OCI-LY7 (cell line): ENCODE measurements around the gene SPDYE3. TPM values are rescaled to one million over a fixed set of nuclear protein-coding genes. Genes with fewer than 3 reads are reported as not detected.

Experiments used
- BruUV-seq: library from RNA; stranded (reverse); fragments of 400-500 nt; replicated peaks from 2 replicates; lab custom pipeline; 2021; lab: Mats Ljungman, UMichigan
- CTCF ChIA-PET: fragments of 300-600 bp; sonication (Branson Sonifier 250); formaldehyde crosslinking; loops from one replicate; lab custom pipeline; 2022; ENCODE audit warnings: antibody characterized with exemption; ENCODE audit not compliant: unreplicated experiment; lab: Charles Lee
- POLR2A ChIA-PET: fragments of 300-600 bp; sonication (Branson Sonifier 250); formaldehyde crosslinking; loops from one replicate; lab custom pipeline; 2022; ENCODE audit warnings: antibody characterized with exemption; lab: Charles Lee
- DNase-seq: peaks from one replicate; pipeline ENCODE4 v3.0.0-alpha.2; 2015; ENCODE audit warnings: low spot score
- H2AFZ ChIP-seq: fragments of 200-600 bp; sonication (generic), shearing (Covaris generic); 2 replicates; pipeline ENCODE4 v1.6.1; 2014; ENCODE audit warnings: mild to moderate bottlenecking, antibody characterized with exemption, low read length, moderate library complexity
- H3K27ac ChIP-seq: fragments of 200-600 bp; sonication (generic); 2 replicates; pipeline ENCODE4 v1.5.1; 2014; ENCODE audit warnings: mixed run types, low read depth, mild to moderate bottlenecking, moderate library complexity, low read length, inconsistent platforms; ENCODE audit not compliant: poor library complexity, severe bottlenecking
- H3K36me3 ChIP-seq: fragments of 200-600 bp; sonication (generic); 2 replicates; pipeline ENCODE4 v1.6.1; 2014; ENCODE audit warnings: mild to moderate bottlenecking, antibody characterized with exemption, low read length, moderate library complexity, mixed read lengths; ENCODE audit not compliant: insufficient read depth
- H3K4me1 ChIP-seq: fragments of 200-600 bp; sonication (generic); 2 replicates; pipeline ENCODE4 v1.5.1; 2014; ENCODE audit warnings: mild to moderate bottlenecking, low read length; ENCODE audit not compliant: insufficient read depth, poor library complexity, severe bottlenecking
- H3K4me2 ChIP-seq: fragments of 200-600 bp; sonication (generic); 2 replicates; pipeline ENCODE4 v1.6.1; 2014; ENCODE audit warnings: mild to moderate bottlenecking, low read length
- H3K4me3 ChIP-seq: fragments of 200-600 bp; sonication (generic); 2 replicates; pipeline ENCODE4 v1.5.1; 2014; ENCODE audit warnings: mild to moderate bottlenecking, low read depth, low read length; ENCODE audit not compliant: poor library complexity, severe bottlenecking
- H3K79me2 ChIP-seq: fragments of 200-600 bp; sonication (generic); 2 replicates; pipeline ENCODE4 v1.6.1; 2016; ENCODE audit warnings: low read depth, mild to moderate bottlenecking, low read length, moderate library complexity, mixed read lengths; ENCODE audit not compliant: insufficient read depth
- H3K9me2 ChIP-seq: fragments of 200-600 bp; sonication (generic); 2 replicates; pipeline ENCODE4 v1.6.1; 2016; ENCODE audit warnings: mild to moderate bottlenecking, low read length, mixed read lengths; ENCODE audit not compliant: insufficient read depth
- H3K9me3 ChIP-seq: fragments of 200-600 bp; sonication (generic); 2 replicates; pipeline ENCODE4 v1.6.1; 2014; ENCODE audit warnings: mild to moderate bottlenecking, mixed run types, low read length, mixed read lengths
- H4K20me1 ChIP-seq: fragments of 200-600 bp; sonication (generic); 2 replicates; pipeline ENCODE4 v1.6.1; 2014; ENCODE audit warnings: mild to moderate bottlenecking, antibody characterized with exemption, low read length, moderate library complexity, mixed read lengths; ENCODE audit not compliant: insufficient read depth
- EZH2phosphoT487 ChIP-seq: fragments of 200-600 bp; sonication (generic); IDR thresholded peaks from 2 replicates; pipeline ENCODE4 v1.6.1; 2018; ENCODE audit warnings: low read depth, borderline replicate concordance, mild to moderate bottlenecking, mixed run types, antibody characterized with exemption, low read length, moderate library complexity, mixed read lengths
- intact Hi-C: fragments of 100-400 bp; cut with micrococcal nuclease; formaldehyde crosslinking; loops from one replicate; pipeline ENCODE4 v1.10.0; 2022; ENCODE audit not compliant: unreplicated experiment
- total RNA-seq, 2 experiments: library from RNA; depleted of rRNA in 1 of 2; stranded (reverse); fragments of >200 nt in 1 of 2; shearing (Covaris generic) in 1 of 2; gene quantifications; 2 replicates each; pipeline ENCODE4 v1.2.3, GENCODE V29; 2014 to 2022
- TF ChIP-seq, protein P1 (sequence below): fragments of 200-600 bp; sonication (generic); conservative IDR thresholded peaks from 2 replicates; pipeline ENCODE4 v1.5.1; 2014; ENCODE audit warnings: mild to moderate bottlenecking, antibody characterized with exemption, low read length, moderate library complexity, mixed read lengths

SPDYE3 gene
- total RNA-seq, 2 experiments from 2014 or later = not detected

- BruUV-seq = TSS peak; percentile 34
These were observed 50.7 kb downstream of the SPDYE3 start, which contains the start of gene PILRB for GRCh38 chr7:100358027-100358856. TSS of gene PILRB (plus strand) at chr7:100358117. CDS start at chr7:100358303, 186 bp downstream.

DNA sequence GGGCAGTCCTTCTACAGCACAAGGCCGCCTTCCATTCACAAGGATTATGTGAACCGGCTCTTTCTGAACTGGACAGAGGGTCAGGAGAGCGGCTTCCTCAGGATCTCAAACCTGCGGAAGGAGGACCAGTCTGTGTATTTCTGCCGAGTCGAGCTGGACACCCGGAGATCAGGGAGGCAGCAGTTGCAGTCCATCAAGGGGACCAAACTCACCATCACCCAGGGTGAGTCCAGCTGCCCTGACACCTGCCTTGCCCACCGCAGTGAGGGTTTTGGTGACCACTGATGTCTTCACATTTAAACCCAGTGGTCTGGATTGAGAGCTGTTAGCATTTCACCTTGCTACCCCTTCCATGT, 51.3 kb downstream of the SPDYE3 start:
- no TSS peak for BruUV-seq
- ChIA-PET POLR2A (no interaction called here), CTCF (no interaction called here)
- TF ChIP-seq, protein P1, sequence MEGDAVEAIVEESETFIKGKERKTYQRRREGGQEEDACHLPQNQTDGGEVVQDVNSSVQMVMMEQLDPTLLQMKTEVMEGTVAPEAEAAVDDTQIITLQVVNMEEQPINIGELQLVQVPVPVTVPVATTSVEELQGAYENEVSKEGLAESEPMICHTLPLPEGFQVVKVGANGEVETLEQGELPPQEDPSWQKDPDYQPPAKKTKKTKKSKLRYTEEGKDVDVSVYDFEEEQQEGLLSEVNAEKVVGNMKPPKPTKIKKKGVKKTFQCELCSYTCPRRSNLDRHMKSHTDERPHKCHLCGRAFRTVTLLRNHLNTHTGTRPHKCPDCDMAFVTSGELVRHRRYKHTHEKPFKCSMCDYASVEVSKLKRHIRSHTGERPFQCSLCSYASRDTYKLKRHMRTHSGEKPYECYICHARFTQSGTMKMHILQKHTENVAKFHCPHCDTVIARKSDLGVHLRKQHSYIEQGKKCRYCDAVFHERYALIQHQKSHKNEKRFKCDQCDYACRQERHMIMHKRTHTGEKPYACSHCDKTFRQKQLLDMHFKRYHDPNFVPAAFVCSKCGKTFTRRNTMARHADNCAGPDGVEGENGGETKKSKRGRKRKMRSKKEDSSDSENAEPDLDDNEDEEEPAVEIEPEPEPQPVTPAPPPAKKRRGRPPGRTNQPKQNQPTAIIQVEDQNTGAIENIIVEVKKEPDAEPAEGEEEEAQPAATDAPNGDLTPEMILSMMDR = no peak; the same call in 1 of the 2 replicates
- no peak for TF ChIP-seq EZH2phosphoT487
- Histone ChIP-seq H3K36me3 (peaks cover 96% of the 10 kb centered on the region), H3K9me3 (no peaks in the 10 kb centered on the region), H3K27ac (no peak overlapping the region), H2AFZ (no peak overlapping the region), H3K79me2 (no peaks in the 10 kb centered on the region), H3K4me3 (no peak overlapping the region), H3K4me2 (no peak overlapping the region), H3K9me2 (no peaks in the 10 kb centered on the region), H4K20me1 (no peaks in the 10 kb centered on the region), H3K4me1 (peaks cover 11% of the 10 kb centered on the region)
- no peak for DNase-seq
- intact Hi-C loops = no loop called here

More at GRCh38 chr7:100358027-100358856, 50.7 kb downstream of the SPDYE3 start, which contains the start of gene PILRB:
- no peak within 1 kb of the TSS for H3K4me2 ChIP-seq
- no peak within 1 kb of the TSS for H3K4me3 ChIP-seq
- ChIA-PET CTCF (no interaction called here), POLR2A (no interaction called here)
- no peaks in the 10 kb centered on the region for H3K9me3 ChIP-seq
- no peak for TF ChIP-seq EZH2phosphoT487
- TF ChIP-seq, protein P1 = peak; percentile 50
- H3K9me2 ChIP-seq = no peaks in the 10 kb centered on the region
- no peaks in the 10 kb centered on the region for H3K79me2 ChIP-seq
- H2AFZ ChIP-seq = no peak within 1 kb of the TSS
- no peaks in the 10 kb centered on the region for H4K20me1 ChIP-seq
- H3K27ac ChIP-seq = no peak within 1 kb of the TSS
- intact Hi-C loops = no loop called here
- DNase-seq = peak; percentile 32
- peaks cover 96% of the 10 kb centered on the region for H3K36me3 ChIP-seq
- peaks cover 16% of the 10 kb centered on the region for H3K4me1 ChIP-seq
